Measurements from ENCODE around the gene P2RX3. TPM values are rescaled to one million over a fixed set of nuclear protein-coding genes. Genes with fewer than 3 reads are reported as not detected.

The P2RX3 gene
- total and polyA plus RNA-seq, 2 donors (not counting 1 experiment from before 2014, with no cell fraction given), result not detected

- peaks cover 11% of the 10 kb centered on the region for H3K27me3 ChIP-seq (ENCODE audit: control insufficient read depth, insufficient read depth, low read length)
These were observed 58.6 kb downstream of the P2RX3 start for GRCh38 chr11:57396744-57397143.

GRCh38 chr11:57397394-57397990 is 59.3 kb downstream of the P2RX3 start:
- no peaks in the 10 kb centered on the region for H3K9me3 ChIP-seq (ENCODE audit: control insufficient read depth, insufficient read depth, low read depth, low read length)
- no peaks in the 10 kb centered on the region for H3K79me2 ChIP-seq (ENCODE audit: control insufficient read depth, insufficient read depth, low read length)
- no peak overlapping the region for H3K4me2 ChIP-seq (ENCODE audit: extremely low read depth, insufficient read depth, low read length)
- H3K27me3 ChIP-seq (ENCODE audit: control insufficient read depth, insufficient read depth, low read length), result peaks cover 7% of the 10 kb centered on the region
- DNase-seq (ENCODE audit: low read depth in 2 of 2), result no peak
- H4K20me1 ChIP-seq (ENCODE audit: control insufficient read depth, extremely low read depth, insufficient read depth, low read length), result no peaks in the 10 kb centered on the region
- H2AFZ ChIP-seq (ENCODE audit: low read length), result no peak overlapping the region
- no peaks in the 10 kb centered on the region for H3K4me1 ChIP-seq (ENCODE audit: control insufficient read depth, extremely low read depth, insufficient read depth, low read length)
- no peaks in the 10 kb centered on the region for H3K36me3 ChIP-seq (ENCODE audit: control insufficient read depth, insufficient read depth, low read length)
- TF ChIP-seq EZH2 (IDR thresholded peaks at IDR 0.05; ENCODE audit: low read length, missing control alignments), result no peak
- no peak overlapping the region for H3K4me3 ChIP-seq (replicated peaks in 1 of 4; ENCODE audit: control extremely low read depth in 1 of 4, insufficient read depth in 1 of 4, low read depth in 3 of 4, low read length in 4 of 4)
- H3K9ac ChIP-seq (ENCODE audit: insufficient read depth, low read length), result no peak overlapping the region
- H3K27ac ChIP-seq (ENCODE audit: insufficient read depth, low read length), result no peak overlapping the region

More at GRCh38 chr11:57396744-57397143, 58.6 kb downstream of the P2RX3 start:
- Histone ChIP-seq H3K4me2 (ENCODE audit: extremely low read depth, insufficient read depth, low read length) (no peak overlapping the region), H4K20me1 (ENCODE audit: control insufficient read depth, extremely low read depth, insufficient read depth, low read length) (no peaks in the 10 kb centered on the region), H3K27ac (ENCODE audit: insufficient read depth, low read length) (no peak overlapping the region), H3K4me1 (ENCODE audit: control insufficient read depth, extremely low read depth, insufficient read depth, low read length) (no peaks in the 10 kb centered on the region), H3K79me2 (ENCODE audit: control insufficient read depth, insufficient read depth, low read length) (no peaks in the 10 kb centered on the region), H2AFZ (ENCODE audit: low read length) (no peak overlapping the region), H3K36me3 (ENCODE audit: control insufficient read depth, insufficient read depth, low read length) (no peaks in the 10 kb centered on the region), H3K9me3 (ENCODE audit: control insufficient read depth, insufficient read depth, low read depth, low read length) (no peaks in the 10 kb centered on the region), H3K4me3 (replicated peaks in 1 of 4; ENCODE audit: control extremely low read depth in 1 of 4, insufficient read depth in 1 of 4, low read depth in 3 of 4, low read length in 4 of 4) (no peak overlapping the region), H3K9ac (ENCODE audit: insufficient read depth, low read length) (no peak overlapping the region)
- no peak for TF ChIP-seq EZH2 (IDR thresholded peaks at IDR 0.05; ENCODE audit: low read length, missing control alignments)
- TF ChIP-seq CTCF (conservative IDR thresholded peaks at IDR 0.05 in 1 of 2, IDR thresholded peaks at IDR 0.05 in 1 of 2; ENCODE audit: low read depth in 1 of 2, low read length in 2 of 2), result no peak
- no peak for DNase-seq (ENCODE audit: low read depth in 2 of 2)

GRCh38 chr11:57399221-57399620 is 61.1 kb downstream of the P2RX3 start:
- no peak overlapping the region for H2AFZ ChIP-seq (ENCODE audit: low read length)
- H3K4me1 ChIP-seq (ENCODE audit: control insufficient read depth, extremely low read depth, insufficient read depth, low read length), result no peaks in the 10 kb centered on the region
- peaks cover 7% of the 10 kb centered on the region for H3K27me3 ChIP-seq (ENCODE audit: control insufficient read depth, insufficient read depth, low read length)
- DNase-seq (ENCODE audit: low read depth in 2 of 2), result peak in 1 of 2 donors; percentile 5
- no peak overlapping the region for H3K4me2 ChIP-seq (ENCODE audit: extremely low read depth, insufficient read depth, low read length)
- H3K9ac ChIP-seq (ENCODE audit: insufficient read depth, low read length), result no peak overlapping the region
- H3K9me3 ChIP-seq (ENCODE audit: control insufficient read depth, insufficient read depth, low read depth, low read length), result no peaks in the 10 kb centered on the region
- no peaks in the 10 kb centered on the region for H3K79me2 ChIP-seq (ENCODE audit: control insufficient read depth, insufficient read depth, low read length)
- H3K36me3 ChIP-seq (ENCODE audit: control insufficient read depth, insufficient read depth, low read length), result no peaks in the 10 kb centered on the region
- no peak overlapping the region for H3K27ac ChIP-seq (ENCODE audit: insufficient read depth, low read length)
- no peaks in the 10 kb centered on the region for H4K20me1 ChIP-seq (ENCODE audit: control insufficient read depth, extremely low read depth, insufficient read depth, low read length)
- no peak for TF ChIP-seq EZH2 (IDR thresholded peaks at IDR 0.05; ENCODE audit: low read length, missing control alignments)
- no peak for TF ChIP-seq CTCF (conservative IDR thresholded peaks at IDR 0.05 in 1 of 2, IDR thresholded peaks at IDR 0.05 in 1 of 2; ENCODE audit: low read depth in 1 of 2, low read length in 2 of 2)
- H3K4me3 ChIP-seq (replicated peaks in 1 of 4; ENCODE audit: control extremely low read depth in 1 of 4, insufficient read depth in 1 of 4, low read depth in 3 of 4, low read length in 4 of 4), result no peak overlapping the region

All from fibroblast of lung (primary cell).